HG03135 (cell line): ENCODE measurements around the gene ANXA2.
"Not testable (repeated sequence)": the region's sequence is repeated elsewhere in the genome, so short reads cannot be mapped to it uniquely, and the experiment has no call there.

Source experiments
- ATAC-seq: cut with Tn5 transposase; IDR thresholded peaks from one replicate; pipeline ENCODE4 v1.9.1; 2021; ENCODE audit warnings: mild to moderate bottlenecking, moderate library complexity; ENCODE audit not compliant: unreplicated experiment

ANXA2 gene

GRCh38 chr15:60411774-60412425, 14.1 kb upstream of the ANXA2 start:
- ATAC-seq: no peak

DNA sequence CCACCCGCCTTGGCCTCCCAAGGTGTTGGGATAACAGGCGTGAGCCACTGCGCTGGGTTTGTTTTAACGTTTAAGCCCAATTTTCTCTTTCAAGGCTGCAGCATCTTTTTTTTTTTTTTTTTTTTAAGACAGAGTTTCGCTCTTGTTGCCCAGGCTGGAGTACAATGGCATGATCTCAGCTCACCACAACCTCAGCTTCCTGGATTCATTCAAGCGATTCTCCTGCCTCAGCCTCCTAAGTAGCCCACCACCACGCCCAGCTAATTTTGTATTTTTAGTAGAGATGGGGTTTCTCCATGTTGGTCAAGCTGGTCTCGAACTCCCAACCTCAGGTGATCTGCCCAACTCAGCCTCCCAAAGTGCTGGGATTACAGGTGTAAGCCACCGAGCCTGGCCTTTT, 12.6 kb upstream of the ANXA2 start:
- ATAC-seq: not testable (repeated sequence)

GRCh38 chr15:60408463-60408981, 10.7 kb upstream of the ANXA2 start:
- ATAC-seq: no peak

DNA sequence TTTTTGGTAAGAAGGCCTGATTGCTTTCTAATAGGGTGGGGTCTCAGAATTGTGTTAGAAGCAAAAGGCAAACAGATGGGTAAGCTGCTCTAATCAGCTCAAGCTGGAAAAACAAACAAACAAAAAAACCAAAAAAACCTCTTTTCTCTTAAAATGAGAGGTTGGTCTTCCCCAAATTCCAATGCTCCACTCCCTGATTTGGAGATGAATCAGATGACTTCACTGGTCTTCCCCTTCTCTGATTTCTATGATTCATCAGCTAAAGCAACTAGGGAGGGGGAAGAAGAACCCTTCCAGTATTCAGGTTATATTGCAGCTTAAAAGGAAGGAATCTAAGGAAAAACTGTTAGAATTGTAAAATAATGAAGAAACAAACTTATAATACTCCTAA, 9.6 kb upstream of the ANXA2 start:
- no peak for ATAC-seq

- ATAC-seq: no peak
Observed at GRCh38 chr15:60406513-60407414, 9.0 kb upstream of the ANXA2 start.

- ATAC-seq: no peak
Observed at GRCh38 chr15:60405399-60405798, 7.6 kb upstream of the ANXA2 start.

GRCh38 chr15:60404351-60404750, 6.6 kb upstream of the ANXA2 start:
- not testable (repeated sequence) for ATAC-seq

GRCh38 chr15:60400944-60401343, 3.2 kb upstream of the ANXA2 start:
- ATAC-seq: no peak

GRCh38 chr15:60399931-60400330, 2.1 kb upstream of the ANXA2 start:
- no peak for ATAC-seq

- ATAC-seq: no peak
Observed at GRCh38 chr15:60399246-60399915, 1.6 kb upstream of the ANXA2 start.

- peak; percentile 71 for ATAC-seq
Observed at GRCh38 chr15:60396958-60397771, 621 bp downstream of the ANXA2 start.

DNA sequence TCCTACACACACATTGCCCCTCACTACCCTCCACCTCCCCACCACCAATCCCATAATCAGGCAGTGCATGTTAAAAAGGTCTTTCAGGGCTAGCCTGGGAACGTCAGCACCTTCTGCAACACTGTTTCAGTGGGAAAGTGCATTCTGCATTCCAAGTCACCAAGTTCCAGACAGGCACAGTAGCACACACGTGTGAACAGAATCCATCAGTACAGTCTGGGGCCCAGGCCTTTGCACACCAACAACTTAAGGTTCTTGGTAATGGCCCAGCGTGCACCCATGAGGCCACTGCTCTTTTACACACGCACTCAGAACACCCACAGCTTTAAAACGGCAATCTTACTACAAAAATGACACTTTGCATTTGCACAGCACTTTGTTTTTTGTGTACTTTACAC, 1.2 kb downstream of the ANXA2 start:
- ATAC-seq: no peak

GRCh38 chr15:60396100-60396499, 1.7 kb downstream of the ANXA2 start:
- no peak for ATAC-seq

DNA sequence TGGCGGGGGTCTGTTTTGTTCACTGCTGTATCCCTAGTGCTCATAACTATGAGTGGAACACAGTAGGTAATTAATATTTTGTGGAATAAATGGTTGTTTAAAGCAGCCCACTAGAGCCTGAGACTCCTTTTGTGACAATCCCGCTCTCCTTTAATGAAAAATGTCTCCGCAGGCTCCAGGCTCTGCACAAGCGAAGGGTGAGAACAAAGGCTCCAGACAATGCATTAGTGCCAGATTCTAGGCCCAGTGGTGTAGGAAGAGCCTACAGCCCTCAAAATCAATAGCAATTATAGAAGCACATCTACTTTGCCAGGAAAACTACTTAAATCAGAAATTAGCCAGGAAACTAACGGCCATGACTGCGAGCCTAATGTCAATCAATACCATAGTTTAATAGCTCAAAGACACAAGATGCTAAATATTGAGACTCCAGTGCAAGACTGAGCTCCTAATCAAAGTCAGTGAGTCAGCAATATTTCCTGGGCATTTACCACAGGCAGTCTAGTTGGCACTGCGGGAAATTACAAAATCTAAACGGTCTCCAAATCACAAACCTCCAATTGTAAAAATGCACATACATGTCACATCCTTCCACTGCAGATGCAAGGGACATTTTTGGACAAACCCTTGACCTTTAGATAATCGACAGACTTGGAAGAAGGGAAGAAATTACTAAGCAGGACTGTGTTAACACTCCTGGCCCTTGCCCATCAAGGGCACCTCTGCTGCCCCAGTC, 2.3 kb downstream of the ANXA2 start:
- no peak for ATAC-seq

GRCh38 chr15:60394689-60395097, 3.1 kb downstream of the ANXA2 start:
- no peak for ATAC-seq

GRCh38 chr15:60392986-60393790, 4.6 kb downstream of the ANXA2 start:
- no peak for ATAC-seq

- no peak for ATAC-seq
Observed at GRCh38 chr15:60392601-60392985, 5.2 kb downstream of the ANXA2 start.

- ATAC-seq: no peak
Observed at GRCh38 chr15:60391722-60392315, 6.0 kb downstream of the ANXA2 start.
